ENCODE results near the gene MYO16. TPM values are rescaled to one million over a fixed set of nuclear protein-coding genes. Genes with fewer than 3 reads are reported as not detected.

The MYO16 gene
- total RNA-seq, 1 donor from 2014 or later = 2.3 TPM

DNA sequence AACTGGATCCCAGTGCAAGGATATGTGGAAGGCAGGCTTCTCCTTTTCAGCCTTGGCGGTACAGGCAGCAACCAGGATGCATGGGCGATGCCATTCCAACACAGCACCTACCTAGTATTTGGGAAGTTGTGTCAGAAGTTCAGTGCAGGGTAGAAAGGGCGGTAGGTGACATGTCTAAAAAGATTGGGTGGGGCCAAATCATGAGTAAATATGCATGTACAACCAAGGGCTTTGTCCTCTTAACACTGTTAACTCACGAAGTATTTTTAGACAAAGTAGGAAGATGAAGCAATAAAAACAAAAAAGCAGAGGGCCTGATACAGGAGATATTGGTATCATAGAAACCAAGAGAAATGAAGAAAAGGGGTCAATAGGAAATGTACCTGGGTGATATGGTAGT is 392.1 kb downstream of the MYO16 start:
- no peak overlapping the region for H3K4me3 Mint-ChIP-seq (ENCODE audit: low read depth)
- H3K27me3 Mint-ChIP-seq = no peaks in the 10 kb centered on the region
- no peak for DNase-seq (ENCODE audit: low spot score, unreplicated experiment)
- H3K4me1 Mint-ChIP-seq (ENCODE audit: low read depth) = no peaks in the 10 kb centered on the region
- TF ChIP-seq CTCF (IDR thresholded peaks at IDR 0.05; ENCODE audit: unreplicated experiment) = no peak
- no peak overlapping the region for H3K27ac Mint-ChIP-seq
- peaks cover 5% of the 10 kb centered on the region for H3K9me3 Mint-ChIP-seq (ENCODE audit: low read depth)
- no peaks in the 10 kb centered on the region for H3K36me3 Mint-ChIP-seq (ENCODE audit: insufficient read depth)

GRCh38 chr13:109024611-109025010 is 395.2 kb downstream of the MYO16 start:
- Mint-ChIP-seq H3K27ac (no peak overlapping the region), H3K27me3 (no peaks in the 10 kb centered on the region), H3K9me3 (ENCODE audit: low read depth) (no peaks in the 10 kb centered on the region), H3K4me3 (ENCODE audit: low read depth) (no peak overlapping the region), H3K36me3 (ENCODE audit: insufficient read depth) (no peaks in the 10 kb centered on the region), H3K4me1 (ENCODE audit: low read depth) (no peaks in the 10 kb centered on the region)
- DNase-seq (ENCODE audit: low spot score, unreplicated experiment) = no peak
- no peak for TF ChIP-seq CTCF (IDR thresholded peaks at IDR 0.05; ENCODE audit: unreplicated experiment)

- H3K9me3 Mint-ChIP-seq (ENCODE audit: low read depth) = no peaks in the 10 kb centered on the region
- no peaks in the 10 kb centered on the region for H3K27me3 Mint-ChIP-seq
- no peak for DNase-seq (ENCODE audit: low spot score, unreplicated experiment)
- H3K4me3 Mint-ChIP-seq (ENCODE audit: low read depth) = no peak overlapping the region
- no peak for TF ChIP-seq CTCF (IDR thresholded peaks at IDR 0.05; ENCODE audit: unreplicated experiment)
- no peaks in the 10 kb centered on the region for H3K4me1 Mint-ChIP-seq (ENCODE audit: low read depth)
- no peak overlapping the region for H3K27ac Mint-ChIP-seq
- no peaks in the 10 kb centered on the region for H3K36me3 Mint-ChIP-seq (ENCODE audit: insufficient read depth)
Measured at GRCh38 chr13:109026266-109026665, 396.9 kb downstream of the MYO16 start.

DNA sequence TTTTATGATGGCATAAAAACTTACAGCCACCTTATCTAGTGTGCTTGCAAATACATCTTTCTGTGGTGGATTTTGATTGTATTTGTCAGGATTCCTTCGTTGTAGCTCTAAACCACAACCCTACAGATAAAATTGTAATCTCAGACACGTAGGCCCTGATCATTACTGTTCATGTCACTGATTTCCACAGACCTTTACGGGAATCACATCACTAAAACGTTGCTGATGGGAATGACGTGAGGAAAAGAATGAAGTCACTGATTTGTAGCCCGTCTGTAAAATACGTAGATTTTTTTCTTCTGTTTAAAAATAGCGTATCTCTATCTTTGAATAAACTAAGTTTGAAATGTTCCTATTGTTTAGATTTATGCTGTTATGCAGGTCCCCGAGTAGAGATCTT is 399.2 kb downstream of the MYO16 start:
- no peak for DNase-seq (ENCODE audit: low spot score, unreplicated experiment)
- H3K4me1 Mint-ChIP-seq (ENCODE audit: low read depth) = peaks cover 3% of the 10 kb centered on the region
- H3K27me3 Mint-ChIP-seq = no peaks in the 10 kb centered on the region
- H3K27ac Mint-ChIP-seq = no peak overlapping the region
- no peaks in the 10 kb centered on the region for H3K9me3 Mint-ChIP-seq (ENCODE audit: low read depth)
- TF ChIP-seq CTCF (IDR thresholded peaks at IDR 0.05; ENCODE audit: unreplicated experiment) = no peak
- H3K4me3 Mint-ChIP-seq (ENCODE audit: low read depth) = no peak overlapping the region
- H3K36me3 Mint-ChIP-seq (ENCODE audit: insufficient read depth) = no peaks in the 10 kb centered on the region

GRCh38 chr13:109033090-109033489 is 403.7 kb downstream of the MYO16 start:
- H3K4me1 Mint-ChIP-seq (ENCODE audit: low read depth) = peaks cover 3% of the 10 kb centered on the region
- DNase-seq (ENCODE audit: low spot score, unreplicated experiment) = no peak
- TF ChIP-seq CTCF (IDR thresholded peaks at IDR 0.05; ENCODE audit: unreplicated experiment) = no peak
- no peaks in the 10 kb centered on the region for H3K27me3 Mint-ChIP-seq
- no peak overlapping the region for H3K27ac Mint-ChIP-seq
- H3K4me3 Mint-ChIP-seq (ENCODE audit: low read depth) = no peak overlapping the region
- H3K36me3 Mint-ChIP-seq (ENCODE audit: insufficient read depth) = no peaks in the 10 kb centered on the region
- no peaks in the 10 kb centered on the region for H3K9me3 Mint-ChIP-seq (ENCODE audit: low read depth)

All from progenitor cell of endocrine pancreas (in vitro differentiated cells).